ENCODE results near the gene NCAM1.

Gene NCAM1

GRCh38 chr11:112968941-112969713 is 7.9 kb downstream of the NCAM1 start:
- DNase-seq (ENCODE audit: low read depth), result peak; percentile 91

GRCh38 chr11:112971195-112971594 is 10.0 kb downstream of the NCAM1 start:
- DNase-seq (ENCODE audit: low read depth), result no peak

GRCh38 chr11:112971827-112972226 is 10.6 kb downstream of the NCAM1 start:
- DNase-seq (ENCODE audit: low read depth), result no peak

GRCh38 chr11:112972399-112973145 is 11.4 kb downstream of the NCAM1 start:
- DNase-seq (ENCODE audit: low read depth), result no peak

- DNase-seq (ENCODE audit: low read depth), result no peak
Observed at GRCh38 chr11:112975051-112975450, 13.8 kb downstream of the NCAM1 start.

- DNase-seq (ENCODE audit: low read depth), result no peak
Observed at GRCh38 chr11:112975493-112975892, 14.3 kb downstream of the NCAM1 start.

GRCh38 chr11:112977755-112978154 is 16.5 kb downstream of the NCAM1 start:
- DNase-seq (ENCODE audit: low read depth), result peak; percentile 93

- no peak for DNase-seq (ENCODE audit: low read depth)
Observed at GRCh38 chr11:112983887-112984286, 22.7 kb downstream of the NCAM1 start.

- no peak for DNase-seq (ENCODE audit: low read depth)
Observed at GRCh38 chr11:112989198-112989597, 28.0 kb downstream of the NCAM1 start.

GRCh38 chr11:112993808-112994207 is 32.6 kb downstream of the NCAM1 start:
- no peak for DNase-seq (ENCODE audit: low read depth)

GRCh38 chr11:112995423-112996090 is 34.3 kb downstream of the NCAM1 start:
- no peak for DNase-seq (ENCODE audit: low read depth)

- no peak for DNase-seq (ENCODE audit: low read depth)
Observed at GRCh38 chr11:112996994-112997393, 35.8 kb downstream of the NCAM1 start.

GRCh38 chr11:112997857-112998466 is 36.7 kb downstream of the NCAM1 start:
- no peak for DNase-seq (ENCODE audit: low read depth)

- no peak for DNase-seq (ENCODE audit: low read depth)
Observed at GRCh38 chr11:112999520-112999919, 38.3 kb downstream of the NCAM1 start.

- DNase-seq (ENCODE audit: low read depth), result no peak
Observed at GRCh38 chr11:113001709-113002108, 40.5 kb downstream of the NCAM1 start.

GRCh38 chr11:113006896-113007445 is 45.8 kb downstream of the NCAM1 start:
- no peak for DNase-seq (ENCODE audit: low read depth)

GRCh38 chr11:113014262-113015097 is 53.3 kb downstream of the NCAM1 start:
- peak; percentile 53 for DNase-seq (ENCODE audit: low read depth)

GRCh38 chr11:113015098-113015455 is 53.9 kb downstream of the NCAM1 start:
- DNase-seq (ENCODE audit: low read depth), result no peak

- DNase-seq (ENCODE audit: low read depth), result peak; percentile 65
Observed at GRCh38 chr11:113016905-113017304, 55.7 kb downstream of the NCAM1 start.

- DNase-seq (ENCODE audit: low read depth), result no peak
Observed at GRCh38 chr11:113018913-113019312, 57.7 kb downstream of the NCAM1 start.

GRCh38 chr11:113019711-113020110 is 58.5 kb downstream of the NCAM1 start:
- no peak for DNase-seq (ENCODE audit: low read depth)

Measured in amniotic epithelial cell (primary cell).